Hepatocyte (in vitro differentiated cells): ENCODE measurements around the gene MAP9. TPM values are rescaled to one million over a fixed set of nuclear protein-coding genes. Genes with fewer than 3 reads are reported as not detected.

Experiments
- DNase-seq: peaks from one replicate; pipeline ENCODE4 v3.0.0-alpha.2; 2016; ENCODE audit warnings: low spot score
- H2AFZ ChIP-seq: fragments of 200-600 bp; sonication (generic); 2 replicates; pipeline ENCODE4 v1.6.0; 2016; ENCODE audit warnings: antibody characterized with exemption, mild to moderate bottlenecking
- H3K27ac ChIP-seq: fragments of 200-600 bp; sonication (generic); 2 replicates; pipeline ENCODE4 v1.5.1; 2016; ENCODE audit warnings: mild to moderate bottlenecking
- H3K27me3 ChIP-seq: fragments of 200-600 bp; sonication (generic); 2 replicates; pipeline ENCODE4 v1.6.1; 2016
- H3K36me3 ChIP-seq: fragments of 200-600 bp; sonication (generic); replicated peaks from 2 replicates; pipeline ENCODE4 v1.5.1; 2016; ENCODE audit warnings: low read depth; ENCODE audit not compliant: insufficient read depth
- H3K4me1 ChIP-seq: fragments of 200-600 bp; sonication (generic); 2 replicates; pipeline ENCODE4 v1.5.1; 2016; ENCODE audit warnings: mild to moderate bottlenecking, moderate library complexity; ENCODE audit not compliant: insufficient read depth
- H3K4me2 ChIP-seq: fragments of 200-600 bp; sonication (generic); 2 replicates; pipeline ENCODE4 v1.6.0; 2016
- H3K4me3 ChIP-seq: fragments of 200-600 bp; sonication (generic); 2 replicates; pipeline ENCODE4 v1.5.1; 2016; ENCODE audit warnings: mild to moderate bottlenecking
- H3K79me2 ChIP-seq: fragments of 200-600 bp; sonication (generic); 2 replicates; pipeline ENCODE4 v1.6.0; 2017; ENCODE audit warnings: mild to moderate bottlenecking
- H3K9me2 ChIP-seq: fragments of 200-600 bp; sonication (generic); replicated peaks from 2 replicates; pipeline ENCODE4 v1.6.0; 2017; ENCODE audit warnings: mild to moderate bottlenecking; ENCODE audit not compliant: insufficient read depth
- H3K9me3 ChIP-seq: fragments of 200-600 bp; sonication (generic); 2 replicates; pipeline ENCODE4 v1.5.1; 2016; ENCODE audit warnings: low read depth, mild to moderate bottlenecking
- H4K20me1 ChIP-seq: fragments of 200-600 bp; sonication (generic); 2 replicates; pipeline ENCODE4 v1.6.0; 2016; ENCODE audit warnings: mild to moderate bottlenecking; ENCODE audit not compliant: insufficient read depth, poor library complexity, severe bottlenecking
- CTCF ChIP-seq: fragments of 200-600 bp; sonication (generic); IDR thresholded peaks from 2 replicates; pipeline ENCODE4 v1.5.1; 2016; ENCODE audit warnings: antibody characterized with exemption, mild to moderate bottlenecking; ENCODE audit not compliant: poor library complexity
- EZH2 ChIP-seq: fragments of 200-600 bp; sonication (generic); IDR thresholded peaks from 2 replicates; pipeline ENCODE4 v1.6.1; 2016; ENCODE audit warnings: antibody characterized with exemption, mild to moderate bottlenecking, borderline replicate concordance
- EZH2phosphoT487 ChIP-seq: fragments of 200-600 bp; sonication (generic); IDR thresholded peaks from one replicate; pipeline ENCODE4 v1.6.1; 2018; ENCODE audit warnings: antibody characterized with exemption, mild to moderate bottlenecking, low read depth, moderate library complexity; ENCODE audit not compliant: unreplicated experiment, severe bottlenecking
- WGBS: methylation state at CpG from one replicate; pipeline ENCODE4 v1.1.6; 2016; ENCODE audit warnings: low lambda C conversion rate; ENCODE audit errors: missing lambda C conversion rate; 5-methylcytosine and 5-hydroxymethylcytosine counted together
- polyA plus RNA-seq: library from polyadenylated mRNA; unstranded; fragments of >200 nt; fragmentation: Nextera tagmentation; extraction: Ambion mirVana; gene quantifications from 2 replicates; pipeline ENCODE4 v1.2.1, GENCODE V29; 2016
- total RNA-seq: library from RNA; depleted of rRNA; stranded (reverse); fragments of >200 nt; gene quantifications from 2 replicates; pipeline ENCODE4 v1.2.3, GENCODE V29; 2014

Gene MAP9
- total and polyA plus RNA-seq, 2 experiments from 2014 or later = 26.7 to 27.6 TPM

GRCh38 chr4:155391932-155392331 is 15.2 kb upstream of the MAP9 start:
- no peaks in the 10 kb centered on the region for H3K9me2 ChIP-seq
- TF ChIP-seq EZH2 (no peak), EZH2phosphoT487 (no peak), CTCF (no peak)
- no peaks in the 10 kb centered on the region for H3K79me2 ChIP-seq
- no peaks in the 10 kb centered on the region for H3K36me3 ChIP-seq
- peaks cover 16% of the 10 kb centered on the region for H3K4me1 ChIP-seq
- no peaks in the 10 kb centered on the region for H4K20me1 ChIP-seq
- H3K4me3 ChIP-seq = no peak overlapping the region
- peak overlapping the region; percentile 20 for H2AFZ ChIP-seq
- no peaks in the 10 kb centered on the region for H3K27me3 ChIP-seq
- DNase-seq = no peak
- H3K4me2 ChIP-seq = peak overlapping the region; percentile 48
- H3K9me3 ChIP-seq = no peaks in the 10 kb centered on the region
- peak overlapping the region; percentile 76 for H3K27ac ChIP-seq

GRCh38 chr4:155388162-155388561 is 11.4 kb upstream of the MAP9 start:
- no peak for DNase-seq
- WGBS = 89% methylated on average over 5 of the region's 5 CpGs
- H3K27ac ChIP-seq = no peak overlapping the region
- H4K20me1 ChIP-seq = no peaks in the 10 kb centered on the region
- H3K27me3 ChIP-seq = no peaks in the 10 kb centered on the region
- H3K36me3 ChIP-seq = no peaks in the 10 kb centered on the region
- no peak overlapping the region for H3K4me3 ChIP-seq
- no peak for TF ChIP-seq CTCF
- no peak for TF ChIP-seq EZH2phosphoT487
- TF ChIP-seq EZH2 = no peak
- H3K9me2 ChIP-seq = no peaks in the 10 kb centered on the region
- H3K4me1 ChIP-seq = peaks cover 16% of the 10 kb centered on the region
- H3K4me2 ChIP-seq = no peak overlapping the region
- H3K79me2 ChIP-seq = no peaks in the 10 kb centered on the region
- H3K9me3 ChIP-seq = no peaks in the 10 kb centered on the region
- no peak overlapping the region for H2AFZ ChIP-seq

GRCh38 chr4:155383541-155383940 is 6.8 kb upstream of the MAP9 start:
- Histone ChIP-seq H3K9me2 (no peaks in the 10 kb centered on the region), H4K20me1 (no peaks in the 10 kb centered on the region), H3K4me1 (no peaks in the 10 kb centered on the region), H3K79me2 (no peaks in the 10 kb centered on the region), H3K4me3 (no peak overlapping the region), H3K9me3 (no peaks in the 10 kb centered on the region), H3K27me3 (no peaks in the 10 kb centered on the region), H3K4me2 (no peak overlapping the region), H3K27ac (no peak overlapping the region), H3K36me3 (no peaks in the 10 kb centered on the region), H2AFZ (no peak overlapping the region)
- 75% methylated on average over 4 of the region's 4 CpGs for WGBS
- no peak for TF ChIP-seq EZH2
- no peak for TF ChIP-seq EZH2phosphoT487
- no peak for TF ChIP-seq CTCF
- no peak for DNase-seq

- WGBS = 97% methylated on average over 3 of the region's 3 CpGs
- no peak for TF ChIP-seq CTCF
- TF ChIP-seq EZH2phosphoT487 = no peak
- TF ChIP-seq EZH2 = no peak
- no peak for DNase-seq
These were observed 511 bp upstream of the MAP9 start for GRCh38 chr4:155377276-155377675.

More at GRCh38 chr4:155377276-155377675, 511 bp upstream of the MAP9 start:
- Histone ChIP-seq H3K4me2 (peak overlapping the region; percentile 73), H3K79me2 (peaks cover 24% of the 10 kb centered on the region), H3K27me3 (no peaks in the 10 kb centered on the region), H2AFZ (peak overlapping the region; percentile 47), H3K9me2 (no peaks in the 10 kb centered on the region), H3K36me3 (no peaks in the 10 kb centered on the region), H3K9me3 (no peaks in the 10 kb centered on the region), H3K4me1 (peaks cover 7% of the 10 kb centered on the region), H4K20me1 (no peaks in the 10 kb centered on the region), H3K27ac (no peak overlapping the region), H3K4me3 (no peak overlapping the region)
